ENCODE data around the gene ELK4.
A peak's percentile ranks its signal among the peaks of the same experiment; 100 is the strongest.

Gene ELK4

DNA sequence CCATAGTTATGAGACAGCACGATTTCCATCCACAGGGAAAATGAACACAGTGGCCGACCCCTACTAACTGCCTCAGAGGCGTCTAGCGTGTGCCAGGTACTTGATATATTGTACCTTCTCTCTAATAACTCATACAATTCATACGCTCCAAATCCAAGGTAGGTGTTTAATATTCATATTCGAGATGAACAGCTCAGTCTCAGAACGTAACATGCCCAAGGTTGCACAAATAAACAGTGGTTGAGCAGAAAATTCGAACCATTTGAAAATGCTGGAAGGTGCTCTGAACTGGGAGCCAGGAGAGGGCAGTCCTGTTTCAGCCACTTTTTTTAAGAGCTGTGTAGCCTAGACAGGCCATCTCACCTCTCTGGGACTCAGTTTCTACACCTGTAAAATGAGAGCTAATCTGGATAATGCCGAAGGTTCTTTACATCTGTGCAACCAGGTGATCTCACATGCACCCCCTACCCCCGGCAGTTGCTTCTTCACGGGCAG lies 40.6 kb upstream of the ELK4 start:
- no peaks in the 10 kb centered on the region for H3K36me3 ChIP-seq (ENCODE audit: control insufficient read depth, insufficient read depth, low read length)
- no peak overlapping the region for H3K27ac ChIP-seq (ENCODE audit: low read depth, low read length, severe bottlenecking)
- 69 to 78% methylated on average over 7 to 8 of the region's 11 CpGs for whole genome bisulfite sequencing, 2 experiments (ENCODE audit: insufficient coverage in 2 of 2)
- peaks cover 45% of the 10 kb centered on the region for H3K4me1 ChIP-seq (ENCODE audit: control insufficient read depth, insufficient read depth, low read length, poor library complexity, severe bottlenecking)
- H3K4me3 ChIP-seq (ENCODE audit: extremely low read depth, insufficient read depth, low read length, poor library complexity, severe bottlenecking): no peak overlapping the region
- H3K9me3 ChIP-seq (ENCODE audit: control insufficient read depth, low read length): no peaks in the 10 kb centered on the region

DNA sequence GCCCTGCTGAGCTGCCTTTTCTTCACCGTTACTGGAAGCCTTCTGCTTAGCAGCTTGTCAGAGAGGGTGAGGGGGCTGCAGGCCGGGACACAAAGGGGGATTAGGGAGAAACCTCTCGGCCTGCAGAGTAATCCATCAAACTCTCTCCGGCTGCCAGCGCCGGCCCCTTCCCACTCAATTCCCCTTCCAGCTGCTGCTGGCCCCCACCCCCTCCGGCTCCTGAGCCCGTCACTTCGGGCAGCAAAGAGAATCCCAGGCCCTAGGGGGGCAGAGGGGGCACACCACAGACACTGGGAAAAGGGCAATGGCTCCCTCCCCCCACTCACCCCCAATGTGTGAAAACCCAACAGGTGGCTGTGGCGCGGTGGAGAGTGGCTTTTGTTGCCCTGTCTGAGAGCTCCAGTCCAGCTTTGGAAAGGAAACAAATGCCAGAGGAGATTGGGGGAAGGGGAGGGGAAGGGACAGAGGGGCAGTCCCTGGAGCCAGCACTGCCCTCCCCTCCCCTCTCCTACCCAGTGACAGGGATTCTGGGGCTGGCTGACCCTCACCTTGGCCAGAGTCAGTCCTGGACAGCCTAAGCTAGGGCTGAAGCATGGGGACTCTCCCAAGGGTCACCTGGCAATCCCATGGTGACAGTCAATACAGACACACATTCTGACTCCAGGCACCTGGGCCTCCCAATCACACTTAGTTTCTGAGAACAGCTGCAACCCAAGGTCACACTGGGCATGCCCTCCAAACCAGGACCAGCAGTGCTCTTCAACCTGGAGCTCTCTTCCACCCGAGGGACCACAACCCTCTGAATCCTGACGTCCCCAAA lies 39.0 kb upstream of the ELK4 start:
- Histone ChIP-seq H3K27ac (ENCODE audit: low read depth, low read length, severe bottlenecking) (peak overlapping the region; percentile 61), H3K36me3 (ENCODE audit: control insufficient read depth, insufficient read depth, low read length) (no peaks in the 10 kb centered on the region), H3K9me3 (ENCODE audit: control insufficient read depth, low read length) (no peaks in the 10 kb centered on the region), H3K4me3 (ENCODE audit: extremely low read depth, insufficient read depth, low read length, poor library complexity, severe bottlenecking) (no peak overlapping the region), H3K4me1 (ENCODE audit: control insufficient read depth, insufficient read depth, low read length, poor library complexity, severe bottlenecking) (peaks cover 42% of the 10 kb centered on the region)
- 34 to 65% methylated on average over 2 to 7 of the region's 13 CpGs for WGBS, 2 experiments (ENCODE audit: insufficient coverage in 2 of 2)

DNA sequence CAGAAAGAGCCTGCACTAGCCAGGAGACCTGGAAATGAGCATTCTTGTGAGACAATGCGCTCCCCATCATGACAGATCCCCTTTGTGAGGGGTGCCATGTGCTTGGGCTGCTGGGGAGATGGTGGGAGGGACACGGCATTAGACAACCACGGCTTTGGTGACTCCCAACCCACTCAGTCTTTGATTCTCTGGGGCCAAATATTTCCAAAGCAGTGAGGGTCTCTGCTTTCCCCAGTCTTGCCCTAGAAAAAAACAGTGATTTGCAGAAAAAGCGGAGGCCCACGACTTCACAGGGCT lies 38.3 kb upstream of the ELK4 start:
- peaks cover 50% of the 10 kb centered on the region for H3K4me1 ChIP-seq (ENCODE audit: control insufficient read depth, insufficient read depth, low read length, poor library complexity, severe bottlenecking)
- no peaks in the 10 kb centered on the region for H3K9me3 ChIP-seq (ENCODE audit: control insufficient read depth, low read length)
- WGBS, 2 experiments (ENCODE audit: insufficient coverage in 2 of 2): 51 to 80% methylated on average over 1 to 5 of the region's 5 CpGs
- no peak overlapping the region for H3K4me3 ChIP-seq (ENCODE audit: extremely low read depth, insufficient read depth, low read length, poor library complexity, severe bottlenecking)
- peak overlapping the region; percentile 75 for H3K27ac ChIP-seq (ENCODE audit: low read depth, low read length, severe bottlenecking)
- H3K36me3 ChIP-seq (ENCODE audit: control insufficient read depth, insufficient read depth, low read length): no peaks in the 10 kb centered on the region

DNA sequence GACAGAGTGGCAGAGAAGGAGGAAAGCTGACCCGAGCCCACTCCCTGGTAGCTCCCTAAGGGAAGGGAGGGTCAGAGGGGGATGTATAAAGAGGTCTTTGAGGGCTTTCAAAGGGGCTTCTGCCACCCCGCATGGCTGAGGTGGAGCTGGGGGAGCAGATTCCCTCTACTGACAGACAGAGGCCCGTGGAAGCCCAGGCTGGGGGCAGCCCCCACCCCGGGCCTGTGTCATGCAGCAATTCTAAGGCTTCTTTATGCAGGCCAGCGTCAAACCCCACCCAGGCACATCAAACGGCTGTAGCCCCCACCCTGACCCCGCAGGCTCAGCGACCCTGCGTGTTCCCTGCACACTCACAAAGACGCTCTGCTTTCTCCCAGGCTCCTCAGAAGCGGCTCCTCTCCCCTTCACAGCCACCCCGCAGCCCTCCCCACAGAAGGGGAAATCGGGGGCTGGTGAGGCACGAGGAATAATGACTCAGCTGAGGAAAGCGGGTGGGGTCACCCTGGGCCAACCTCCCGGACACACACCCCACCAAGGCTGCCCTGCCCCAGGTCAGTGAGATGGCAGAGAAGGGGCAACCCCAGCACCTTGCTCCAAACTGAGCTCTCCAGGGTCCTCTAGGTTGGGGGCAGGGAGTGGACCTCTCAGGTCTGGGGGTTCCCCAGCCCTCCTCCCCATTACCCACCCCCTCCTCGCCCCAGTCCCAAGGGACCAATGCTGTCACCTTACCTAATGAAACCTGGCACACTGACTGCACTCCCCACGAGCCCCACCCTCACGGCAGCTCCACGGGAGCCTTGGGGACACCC lies 37.7 kb upstream of the ELK4 start:
- H3K36me3 ChIP-seq (ENCODE audit: control insufficient read depth, insufficient read depth, low read length): no peaks in the 10 kb centered on the region
- peaks cover 54% of the 10 kb centered on the region for H3K4me1 ChIP-seq (ENCODE audit: control insufficient read depth, insufficient read depth, low read length, poor library complexity, severe bottlenecking)
- H3K4me3 ChIP-seq (ENCODE audit: extremely low read depth, insufficient read depth, low read length, poor library complexity, severe bottlenecking): no peak overlapping the region
- H3K27ac ChIP-seq (ENCODE audit: low read depth, low read length, severe bottlenecking): peak overlapping the region; percentile 75
- no peaks in the 10 kb centered on the region for H3K9me3 ChIP-seq (ENCODE audit: control insufficient read depth, low read length)
- 43 to 54% methylated on average over 10 to 12 of the region's 20 CpGs for whole genome bisulfite sequencing, 2 experiments (ENCODE audit: insufficient coverage in 2 of 2)

DNA sequence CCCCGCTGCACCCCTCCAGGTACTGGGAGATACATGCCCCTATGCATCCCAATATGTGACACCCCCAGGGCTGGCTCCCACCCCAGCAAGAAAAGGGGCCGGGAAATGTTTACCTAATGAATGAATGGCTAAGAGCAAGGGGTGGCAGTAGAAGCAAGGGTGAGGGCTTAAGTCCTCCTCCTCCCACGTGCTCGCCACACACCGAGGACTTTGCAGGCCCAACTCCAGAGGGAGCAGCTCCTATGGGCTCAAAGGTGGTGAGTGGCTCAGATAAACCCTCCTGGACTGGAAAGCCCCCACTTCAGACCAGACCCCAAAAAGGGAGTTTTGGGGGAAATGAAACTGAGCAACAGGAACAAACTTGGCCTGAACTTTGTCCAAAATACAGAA lies 37.1 kb upstream of the ELK4 start:
- Histone ChIP-seq H3K4me3 (ENCODE audit: extremely low read depth, insufficient read depth, low read length, poor library complexity, severe bottlenecking) (no peak overlapping the region), H3K4me1 (ENCODE audit: control insufficient read depth, insufficient read depth, low read length, poor library complexity, severe bottlenecking) (peaks cover 60% of the 10 kb centered on the region), H3K36me3 (ENCODE audit: control insufficient read depth, insufficient read depth, low read length) (peaks cover 2% of the 10 kb centered on the region), H3K9me3 (ENCODE audit: control insufficient read depth, low read length) (no peaks in the 10 kb centered on the region), H3K27ac (ENCODE audit: low read depth, low read length, severe bottlenecking) (no peak overlapping the region)
- 60 to 67% methylated on average over 1 to 3 of the region's 5 CpGs for WGBS, 2 experiments (ENCODE audit: insufficient coverage in 2 of 2)

DNA sequence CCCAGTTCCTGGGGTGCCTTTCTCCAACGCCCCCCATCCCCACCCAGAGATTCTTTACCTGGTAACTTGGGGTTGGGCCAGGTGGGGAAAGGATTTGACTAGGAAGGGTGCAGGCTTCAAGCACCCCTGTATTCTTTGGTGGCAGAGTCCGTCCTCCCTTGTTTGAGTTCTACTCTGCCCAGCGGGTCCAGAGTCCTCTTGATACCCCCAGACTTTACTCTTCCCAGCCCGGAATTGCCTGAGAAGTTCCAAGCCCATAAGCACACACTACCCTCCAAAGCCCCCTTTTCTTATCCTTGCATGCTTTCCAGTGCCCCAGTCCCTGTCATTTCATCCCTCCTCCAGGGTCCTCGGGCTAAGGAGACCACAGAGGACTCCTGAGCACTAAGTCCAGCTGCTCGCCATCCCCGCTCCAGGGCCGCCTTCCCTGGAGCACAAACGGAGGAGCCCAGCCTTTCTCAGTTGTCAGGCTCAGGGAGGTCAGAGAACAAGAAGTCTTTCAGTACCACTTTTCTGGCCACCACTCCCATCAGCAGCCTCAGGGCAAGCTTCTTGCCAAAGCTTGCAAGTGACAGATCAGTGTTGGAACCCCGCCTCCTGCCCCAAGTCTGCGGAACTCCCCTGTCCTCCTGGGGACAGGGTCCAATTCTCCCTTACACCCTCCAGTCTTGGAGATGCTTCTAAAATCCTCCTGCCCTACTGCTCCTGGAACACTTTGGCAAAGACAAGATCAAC lies 36.3 kb upstream of the ELK4 start:
- Histone ChIP-seq H3K36me3 (ENCODE audit: control insufficient read depth, insufficient read depth, low read length) (peaks cover 11% of the 10 kb centered on the region), H3K4me1 (ENCODE audit: control insufficient read depth, insufficient read depth, low read length, poor library complexity, severe bottlenecking) (peaks cover 60% of the 10 kb centered on the region), H3K9me3 (ENCODE audit: control insufficient read depth, low read length) (no peaks in the 10 kb centered on the region), H3K27ac (ENCODE audit: low read depth, low read length, severe bottlenecking) (no peak overlapping the region), H3K4me3 (ENCODE audit: extremely low read depth, insufficient read depth, low read length, poor library complexity, severe bottlenecking) (no peak overlapping the region)
- 89 to 97% methylated on average over 7 to 10 of the region's 11 CpGs for WGBS, 2 experiments (ENCODE audit: insufficient coverage in 2 of 2)

DNA sequence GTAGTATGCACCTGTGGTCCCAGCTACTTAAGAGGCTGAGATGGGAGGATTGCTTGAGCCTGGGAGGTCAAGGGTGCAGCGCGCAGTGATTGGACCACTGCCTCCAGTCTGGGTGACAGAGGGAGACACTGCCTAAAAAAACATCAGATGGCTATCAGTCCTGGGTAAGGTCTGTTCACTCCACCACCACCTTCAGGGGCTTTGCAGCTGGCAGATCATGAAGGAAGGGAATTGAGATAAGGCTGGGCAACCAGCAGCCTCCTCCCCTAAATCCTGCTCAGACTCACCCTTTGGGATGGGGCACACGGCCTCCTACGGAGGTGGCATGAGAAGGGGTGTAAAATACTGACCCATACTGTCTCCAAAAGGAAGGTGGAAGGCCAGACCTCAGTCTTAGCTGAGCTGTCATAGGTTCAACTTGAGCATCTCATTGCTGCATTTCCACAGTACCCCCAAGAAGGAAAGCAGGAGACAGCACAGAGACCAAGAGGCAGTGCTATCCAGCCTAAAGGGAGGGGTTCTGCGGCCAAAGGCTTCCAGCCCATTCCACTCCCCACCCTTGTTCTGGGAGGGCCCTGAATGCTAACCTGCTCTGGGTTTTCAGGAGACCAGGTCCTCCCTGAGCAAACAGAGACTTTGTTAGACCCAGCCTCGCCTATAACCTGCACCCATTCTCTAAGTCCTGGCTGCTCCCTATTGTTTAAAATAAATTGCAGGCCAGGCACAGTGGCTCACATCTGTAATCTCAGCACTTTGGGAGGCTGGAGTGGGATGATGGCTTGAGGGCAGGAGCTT lies 34.8 kb upstream of the ELK4 start:
- H3K4me1 ChIP-seq (ENCODE audit: control insufficient read depth, insufficient read depth, low read length, poor library complexity, severe bottlenecking): peaks cover 62% of the 10 kb centered on the region
- peaks cover 12% of the 10 kb centered on the region for H3K36me3 ChIP-seq (ENCODE audit: control insufficient read depth, insufficient read depth, low read length)
- 94 to 100% methylated on average over 2 to 6 of the region's 6 CpGs for WGBS, 2 experiments (ENCODE audit: insufficient coverage in 2 of 2)
- H3K9me3 ChIP-seq (ENCODE audit: control insufficient read depth, low read length): no peaks in the 10 kb centered on the region
- H3K27ac ChIP-seq (ENCODE audit: low read depth, low read length, severe bottlenecking): no peak overlapping the region
- H3K4me3 ChIP-seq (ENCODE audit: extremely low read depth, insufficient read depth, low read length, poor library complexity, severe bottlenecking): no peak overlapping the region

DNA sequence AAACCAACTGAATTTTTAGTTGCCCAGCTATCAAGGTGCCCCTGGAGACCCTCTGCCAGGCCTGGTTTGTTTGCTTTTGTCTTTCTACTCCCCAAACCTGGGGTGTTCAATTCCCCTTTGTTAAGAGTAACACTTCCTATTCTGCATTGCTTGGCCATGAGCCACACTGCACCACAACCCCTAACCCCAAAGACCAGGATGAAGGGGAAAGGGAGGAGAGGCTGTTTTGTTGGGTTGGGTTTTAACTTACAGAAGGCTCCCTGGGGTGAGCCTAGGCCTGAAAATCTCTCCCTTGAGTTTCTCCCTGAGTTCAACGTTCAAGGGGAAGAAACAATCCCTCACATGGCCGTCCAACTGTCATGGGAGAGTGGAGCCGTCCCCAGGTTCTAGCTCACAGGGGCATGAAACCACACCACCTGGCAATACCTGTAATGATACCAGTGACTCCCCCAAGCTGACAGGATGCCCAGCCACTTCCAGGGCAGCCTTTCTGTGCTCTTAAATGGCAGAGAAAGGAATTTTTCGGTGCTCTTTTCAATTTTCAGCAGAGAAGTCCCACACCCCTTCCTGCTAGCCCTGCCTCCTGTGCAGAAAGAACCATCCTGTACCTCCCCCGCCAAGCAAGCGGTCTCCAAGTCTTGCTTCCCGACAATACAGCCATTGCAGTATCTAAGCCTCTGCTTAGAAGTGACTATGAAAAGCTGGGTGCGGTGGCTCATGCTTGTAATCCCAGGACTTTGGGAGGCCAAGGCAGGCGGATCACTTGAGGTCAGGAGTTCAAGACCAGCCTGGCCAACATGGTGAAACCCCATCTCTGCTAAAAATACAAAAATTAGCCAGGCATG lies 33.6 kb upstream of the ELK4 start:
- Histone ChIP-seq H3K4me1 (ENCODE audit: control insufficient read depth, insufficient read depth, low read length, poor library complexity, severe bottlenecking) (peaks cover 59% of the 10 kb centered on the region), H3K36me3 (ENCODE audit: control insufficient read depth, insufficient read depth, low read length) (peaks cover 12% of the 10 kb centered on the region), H3K4me3 (ENCODE audit: extremely low read depth, insufficient read depth, low read length, poor library complexity, severe bottlenecking) (no peak overlapping the region), H3K27ac (ENCODE audit: low read depth, low read length, severe bottlenecking) (no peak overlapping the region), H3K9me3 (ENCODE audit: control insufficient read depth, low read length) (no peaks in the 10 kb centered on the region)
- WGBS, 2 experiments (ENCODE audit: insufficient coverage in 2 of 2): 70 to 80% methylated on average over 6 of the region's 9 CpGs

DNA sequence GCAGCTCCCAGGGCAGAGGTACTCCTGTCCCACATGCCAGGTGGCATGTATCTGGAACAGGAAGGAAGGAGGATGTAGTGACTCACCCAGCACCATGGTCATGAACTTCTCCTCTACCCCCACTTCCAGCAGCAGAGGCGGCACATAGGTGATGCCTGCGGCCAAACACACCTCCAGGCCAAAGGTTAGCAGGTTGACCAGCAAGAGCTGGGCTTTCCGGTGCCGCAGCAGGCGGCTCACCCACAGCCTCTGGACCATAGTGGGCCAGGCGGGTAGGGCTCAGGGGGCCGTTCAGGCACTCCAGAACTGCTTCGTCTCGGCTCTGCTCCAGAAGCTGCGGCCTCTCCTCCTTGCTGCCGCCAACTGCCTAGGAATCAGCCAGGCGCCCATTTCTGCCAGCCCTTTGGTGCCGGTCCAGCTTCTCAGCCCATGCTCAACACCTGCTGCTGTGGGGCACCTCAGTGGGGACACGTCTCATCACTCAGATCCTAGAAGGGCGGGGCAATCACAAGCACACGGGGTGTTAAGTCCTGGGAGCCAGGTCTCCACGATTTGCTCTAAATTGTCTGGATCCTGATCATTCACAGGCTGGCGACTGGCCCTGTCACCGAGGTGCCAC lies 32.7 kb upstream of the ELK4 start:
- Histone ChIP-seq H3K36me3 (ENCODE audit: control insufficient read depth, insufficient read depth, low read length) (peaks cover 16% of the 10 kb centered on the region), H3K9me3 (ENCODE audit: control insufficient read depth, low read length) (no peaks in the 10 kb centered on the region), H3K4me1 (ENCODE audit: control insufficient read depth, insufficient read depth, low read length, poor library complexity, severe bottlenecking) (peaks cover 59% of the 10 kb centered on the region), H3K4me3 (ENCODE audit: extremely low read depth, insufficient read depth, low read length, poor library complexity, severe bottlenecking) (no peak overlapping the region), H3K27ac (ENCODE audit: low read depth, low read length, severe bottlenecking) (no peak overlapping the region)
- WGBS, 2 experiments (ENCODE audit: insufficient coverage in 2 of 2): 93 to 97% methylated on average over 17 to 19 of the region's 19 CpGs

All from mesodermal cell (in vitro differentiated cells).